ENCODE measurements around the gene BHLHE41. TPM values are rescaled to one million over a fixed set of nuclear protein-coding genes. Genes with fewer than 3 reads are reported as not detected.
A peak's percentile ranks its signal among the peaks of the same experiment; 100 is the strongest.

BHLHE41 gene
- polyA plus RNA-seq, 1 donor (not counting 4 experiments of a cell fraction or from before 2014, with no cell fraction given): 1.4 TPM

GRCh38 chr12:26123482-26123980, 1.3 kb downstream of the BHLHE41 start:
- FAIRE-seq (no peak), DNase-seq (ENCODE audit: low read depth, low spot score) (no peak)
- Histone ChIP-seq H4K20me1 (ENCODE audit: control insufficient read depth, extremely low read depth, insufficient read depth, low read length) (no peaks in the 10 kb centered on the region), H3K9me1 (ENCODE audit: control insufficient read depth, extremely low read depth, insufficient read depth, low read length) (no peaks in the 10 kb centered on the region), H3K27ac (ENCODE audit: control insufficient read depth, insufficient read depth, low read length) (no peak overlapping the region), H3K9ac (ENCODE audit: control insufficient read depth, extremely low read depth, insufficient read depth, low read length) (peak overlapping the region; percentile 62), H3K27me3 (ENCODE audit: control insufficient read depth, extremely low read depth, insufficient read depth, low read length) (peaks cover 21% of the 10 kb centered on the region), H3K4me3 (ENCODE audit: control insufficient read depth in 2 of 3, extremely low read depth in 1 of 3, insufficient read depth in 2 of 3, low read depth in 1 of 3, low read length in 3 of 3) (peak overlapping the region in 2 of 3 experiments; percentile 9 to 74), H3K4me2 (ENCODE audit: control insufficient read depth, extremely low read depth, insufficient read depth, low read depth, low read length) (peak overlapping the region; percentile 95), H3K9me3 (ENCODE audit: control insufficient read depth, low read depth, low read length) (no peaks in the 10 kb centered on the region), H3K4me1 (ENCODE audit: control insufficient read depth, extremely low read depth, insufficient read depth, low read length) (peaks cover 18% of the 10 kb centered on the region), H3K79me2 (ENCODE audit: control insufficient read depth, insufficient read depth, low read length) (no peaks in the 10 kb centered on the region), H2AFZ (ENCODE audit: control insufficient read depth, low read length) (no peak overlapping the region), H3K36me3 (ENCODE audit: control insufficient read depth in 2 of 2, extremely low read depth in 1 of 2, insufficient read depth in 2 of 2, low read length in 2 of 2) (no peaks in the 10 kb centered on the region)
- dilution Hi-C loops (cut with MboI; ENCODE audit: extremely low pct_ligation_motif_present, low sequenced_read_pairs): no loop called here
- no peak for TF ChIP-seq CTCF (optimal IDR thresholded peaks at IDR 0.05 in 1 of 3, IDR thresholded peaks at IDR 0.05 in 1 of 3, conservative IDR thresholded peaks at IDR 0.05 in 1 of 3; ENCODE audit: extremely low read depth in 1 of 3, insufficient read depth in 2 of 3, low read length in 3 of 3)

- Histone ChIP-seq H3K36me3 (ENCODE audit: control insufficient read depth in 2 of 2, extremely low read depth in 1 of 2, insufficient read depth in 2 of 2, low read length in 2 of 2) (no peaks in the 10 kb centered on the region), H3K9ac (ENCODE audit: control insufficient read depth, extremely low read depth, insufficient read depth, low read length) (peak overlapping the region; percentile 62), H3K4me2 (ENCODE audit: control insufficient read depth, extremely low read depth, insufficient read depth, low read depth, low read length) (peak overlapping the region; percentile 95), H3K27ac (ENCODE audit: control insufficient read depth, insufficient read depth, low read length) (peak overlapping the region; percentile 8), H3K27me3 (ENCODE audit: control insufficient read depth, extremely low read depth, insufficient read depth, low read length) (peaks cover 21% of the 10 kb centered on the region), H3K9me3 (ENCODE audit: control insufficient read depth, low read depth, low read length) (no peaks in the 10 kb centered on the region), H3K9me1 (ENCODE audit: control insufficient read depth, extremely low read depth, insufficient read depth, low read length) (no peaks in the 10 kb centered on the region), H3K79me2 (ENCODE audit: control insufficient read depth, insufficient read depth, low read length) (no peaks in the 10 kb centered on the region), H3K4me1 (ENCODE audit: control insufficient read depth, extremely low read depth, insufficient read depth, low read length) (peaks cover 13% of the 10 kb centered on the region), H2AFZ (ENCODE audit: control insufficient read depth, low read length) (peak overlapping the region; percentile 80), H4K20me1 (ENCODE audit: control insufficient read depth, extremely low read depth, insufficient read depth, low read length) (no peaks in the 10 kb centered on the region), H3K4me3 (ENCODE audit: control insufficient read depth in 2 of 3, extremely low read depth in 1 of 3, insufficient read depth in 2 of 3, low read depth in 1 of 3, low read length in 3 of 3) (peak overlapping the region; percentile 45 to 74 (median 68))
- DNase-seq (ENCODE audit: low read depth, low spot score) (no peak), FAIRE-seq (peak; percentile 9)
- TF ChIP-seq EZH2 (IDR thresholded peaks at IDR 0.05; ENCODE audit: low read length): no peak
- peak; percentile 48 to 80 (median 56) for TF ChIP-seq CTCF (optimal IDR thresholded peaks at IDR 0.05 in 1 of 3, IDR thresholded peaks at IDR 0.05 in 1 of 3, conservative IDR thresholded peaks at IDR 0.05 in 1 of 3; ENCODE audit: extremely low read depth in 1 of 3, insufficient read depth in 2 of 3, low read length in 3 of 3)
- dilution Hi-C loops (cut with MboI; ENCODE audit: extremely low pct_ligation_motif_present, low sequenced_read_pairs): no loop called here
Measured at GRCh38 chr12:26122681-26123481, 2.0 kb downstream of the BHLHE41 start.
